Upper lobe of right lung (tissue), 1 donor: Measurements from ENCODE around the gene SRSF2. TPM values are rescaled to one million over a fixed set of nuclear protein-coding genes. Genes with fewer than 3 reads are reported as not detected.
"Not testable (repeated sequence)": the region's sequence is repeated elsewhere in the genome, so short reads cannot be mapped to it uniquely, and the experiment has no call there.

Experiments used
- ATAC-seq: fragments of 200-7000 bp; cut with Tn5 transposase; one replicate; pipeline ENCODE4 v1.9.1; 2020; ENCODE audit warnings: mild to moderate bottlenecking, moderate library complexity
- DNase-seq: peaks from one replicate; pipeline ENCODE4 v3.0.0-alpha.2; 2020
- H3K27ac ChIP-seq: fragments of 200-600 bp; one replicate; pipeline ENCODE4 v1.8.0; 2022
- H3K27me3 ChIP-seq: fragments of 200-600 bp; one replicate; pipeline ENCODE4 v1.8.0; 2022; ENCODE audit warnings: mild to moderate bottlenecking
- H3K36me3 ChIP-seq: fragments of 200-600 bp; one replicate; pipeline ENCODE4 v1.8.0; 2022
- H3K4me1 ChIP-seq: fragments of 200-600 bp; one replicate; pipeline ENCODE4 v1.8.0; 2022
- H3K4me3 ChIP-seq: fragments of 200-600 bp; one replicate; pipeline ENCODE4 v1.8.0; 2022; ENCODE audit warnings: mild to moderate bottlenecking
- H3K9me3 ChIP-seq: fragments of 200-600 bp; one replicate; pipeline ENCODE4 v1.8.0; 2022
- CTCF ChIP-seq: fragments of 200-600 bp; IDR thresholded peaks from one replicate; pipeline ENCODE4 v1.8.0; 2022; ENCODE audit warnings: antibody characterized with exemption
- intact Hi-C: fragments of 100-400 bp; cut with DNase I; formaldehyde crosslinking; loops from one replicate; pipeline ENCODE4 v1.11.0; 2022
- total RNA-seq: library from RNA; stranded (reverse); fragmentation: NEBNext Ultra II Directional; extraction: Animal tissue kit (Norgen Biotek cat#: 25700); gene quantifications from one replicate; pipeline ENCODE4 v1.2.1, GENCODE V29; 2021
- donor health status: DM: no; HTN: yes; CAD: no; lungs with severe emphysema.

SRSF2 gene
- total RNA-seq, 1 donor from 2014 or later = 145 TPM

- ATAC-seq (no peak), DNase-seq (no peak)
- Histone ChIP-seq H3K9me3 (no peaks in the 10 kb centered on the region), H3K4me3 (no peak overlapping the region), H3K27me3 (no peaks in the 10 kb centered on the region), H3K27ac (no peak overlapping the region), H3K4me1 (peaks cover 20% of the 10 kb centered on the region), H3K36me3 (peaks cover 53% of the 10 kb centered on the region)
- no peak for TF ChIP-seq CTCF
- intact Hi-C loops = no loop called here
These were observed 5.8 kb upstream of the SRSF2 start for GRCh38 chr17:76742958-76743357.

DNA sequence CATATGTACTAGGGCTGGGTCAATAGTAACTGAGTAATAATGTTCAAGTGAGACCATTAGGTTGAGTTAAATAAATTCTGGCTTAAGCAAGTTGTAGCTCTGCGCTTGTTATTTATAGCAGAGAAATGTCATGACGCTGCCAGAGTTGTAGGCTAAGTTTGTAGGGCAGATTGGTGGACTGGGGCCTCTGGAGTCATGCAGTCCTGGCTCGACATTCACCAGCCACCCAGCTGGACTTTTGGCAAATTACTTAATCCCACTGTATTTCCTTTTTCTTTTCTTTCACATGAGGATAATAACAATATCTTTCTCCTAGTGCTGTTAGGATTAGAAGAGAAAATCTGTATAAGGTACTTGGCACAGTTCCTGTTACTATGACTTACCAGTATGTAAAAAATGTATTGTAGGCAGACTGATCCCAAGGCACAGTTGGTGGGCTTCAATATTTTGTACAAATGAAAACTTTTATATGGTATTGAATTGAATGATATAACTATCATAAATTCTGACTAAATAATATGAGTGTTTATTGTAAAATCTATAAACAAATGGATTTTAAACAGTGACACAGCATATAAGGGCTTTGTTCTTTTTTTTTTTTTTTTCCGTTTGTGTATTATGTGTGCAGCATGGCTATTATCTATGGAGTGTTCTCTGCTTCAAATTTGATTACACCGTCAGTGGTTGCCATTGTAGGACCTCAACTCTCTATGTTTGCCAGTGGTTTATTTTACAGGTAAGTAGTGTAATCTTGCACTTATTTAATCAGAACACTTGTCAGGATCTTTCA is 3.4 kb upstream of the SRSF2 start:
- intact Hi-C loops = no loop called here
- no peak for ATAC-seq
- H3K27ac ChIP-seq = no peak overlapping the region

DNA sequence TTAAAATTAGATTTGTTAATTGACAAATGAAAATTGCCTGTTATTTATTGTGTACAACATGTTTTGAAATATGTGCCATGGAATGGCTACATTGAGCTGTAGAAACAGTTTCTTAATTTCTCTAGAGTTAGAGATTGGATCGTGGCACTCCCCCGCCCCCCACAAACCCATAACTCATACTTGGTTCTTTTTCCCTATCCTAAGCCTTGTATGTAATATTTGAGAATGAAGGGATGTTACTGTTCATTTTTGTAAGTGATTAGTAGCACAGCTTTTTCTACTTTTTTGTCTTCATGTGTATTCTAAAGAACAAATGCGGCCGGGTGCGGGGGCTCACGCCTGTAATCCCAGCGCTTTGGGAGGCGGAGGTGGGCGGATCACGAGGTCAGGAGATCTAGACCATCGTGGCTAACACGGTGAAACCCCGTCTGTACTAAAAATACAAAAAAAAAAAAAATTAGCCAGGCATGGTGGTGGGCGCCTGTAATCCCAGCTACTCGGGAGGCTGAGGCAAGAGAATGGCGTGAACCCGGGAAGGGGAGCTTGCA is 2.5 kb upstream of the SRSF2 start:
- Histone ChIP-seq H3K4me1 (peaks cover 31% of the 10 kb centered on the region), H3K36me3 (peaks cover 43% of the 10 kb centered on the region)
- H3K9me3 ChIP-seq, H3K27ac ChIP-seq, intact Hi-C loops, H3K27me3 ChIP-seq, ATAC-seq, H3K4me3 ChIP-seq, DNase-seq: not testable (repeated sequence)

More for the DNA sequence above, 3.4 kb upstream of the SRSF2 start:
- Histone ChIP-seq H3K27me3 (no peaks in the 10 kb centered on the region), H3K36me3 (peaks cover 43% of the 10 kb centered on the region), H3K4me3 (no peak overlapping the region), H3K9me3 (no peaks in the 10 kb centered on the region), H3K4me1 (peaks cover 22% of the 10 kb centered on the region)
- TF ChIP-seq CTCF = no peak
- no peak for DNase-seq

GRCh38 chr17:76738468-76738850 is 1.3 kb upstream of the SRSF2 start:
- Histone ChIP-seq H3K36me3 (peaks cover 43% of the 10 kb centered on the region), H3K4me3 (peak overlapping the region; percentile 95), H3K4me1 (peaks cover 43% of the 10 kb centered on the region), H3K27ac (peak overlapping the region; percentile 98), H3K9me3 (no peaks in the 10 kb centered on the region), H3K27me3 (no peaks in the 10 kb centered on the region)
- intact Hi-C loops = no loop called here
- ATAC-seq = no peak
- DNase-seq = no peak
- no peak for TF ChIP-seq CTCF

DNA sequence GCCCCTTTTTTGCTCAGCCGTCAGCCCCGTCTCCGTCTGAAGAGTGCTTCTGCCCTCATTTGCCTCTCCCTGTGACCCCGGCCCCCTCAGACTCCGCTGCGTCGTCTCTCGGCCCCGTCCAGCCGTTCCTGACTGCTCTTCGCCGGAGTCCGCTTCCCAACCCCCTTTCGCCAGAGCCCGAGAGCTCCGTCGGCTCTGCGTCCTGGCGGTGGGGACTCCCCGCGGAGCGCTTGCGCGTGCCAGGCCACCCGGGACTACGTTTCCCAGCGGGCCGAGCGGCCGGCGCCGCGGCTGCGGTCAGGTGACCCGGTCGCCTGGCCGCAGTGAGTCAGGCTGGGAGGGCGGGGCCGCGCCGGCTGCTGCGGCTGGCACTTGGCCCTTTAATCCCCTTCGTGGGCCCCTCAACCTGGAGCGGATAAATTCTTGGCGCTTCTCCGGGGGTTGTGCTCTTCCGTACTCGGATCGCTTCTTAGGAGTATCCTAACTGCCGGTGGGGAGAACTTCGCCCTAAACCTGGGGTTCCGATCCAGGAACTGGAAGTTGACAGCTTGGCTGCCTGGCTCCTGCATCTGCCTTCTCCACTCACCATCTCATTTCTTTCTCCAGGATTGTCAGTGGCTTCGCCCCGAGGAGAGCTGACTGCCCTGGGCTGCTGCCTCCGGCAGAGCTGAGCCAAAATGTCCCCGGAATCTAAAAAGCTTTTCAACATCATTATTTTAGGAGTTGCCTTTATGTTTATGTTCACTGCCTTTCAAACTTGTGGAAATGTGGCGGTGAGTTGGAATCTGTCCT is 741 bp upstream of the SRSF2 start, which contains the start of gene MFSD11:
Gene MFSD11, plus strand, starts transcription at position 444 of the 792 bp plus-strand sequence. Its CDS starts 234 bp downstream, at position 678.
- Histone ChIP-seq H3K36me3 (peaks cover 47% of the 10 kb centered on the region), H3K9me3 (no peaks in the 10 kb centered on the region), H3K27ac (peak within 1 kb of the TSS; percentile 98), H3K27me3 (no peaks in the 10 kb centered on the region), H3K4me3 (peak within 1 kb of the TSS; percentile 95), H3K4me1 (peaks cover 48% of the 10 kb centered on the region)
- DNase-seq = peak; percentile 96
- ATAC-seq = peak; percentile 85
- no peak for TF ChIP-seq CTCF
- intact Hi-C loops = no loop called here
